Breast epithelium (tissue), 4 donors: ENCODE measurements around the gene CTDSP2. TPM values are rescaled to one million over a fixed set of nuclear protein-coding genes. Genes with fewer than 3 reads are reported as not detected.

Source experiments
- DNase-seq, 2 donors: peaks; one replicate each; pipeline ENCODE4 v3.0.0-alpha.2; 2019; ENCODE audit warnings: low spot score in 2 of 2
- H3K27ac ChIP-seq, 2 donors: fragments of 200-600 bp; sonication (generic) in 1 of 2; one replicate each; pipeline ENCODE4 v1.5.1; 2016 to 2019; ENCODE audit warnings: mild to moderate bottlenecking in 1 of 2
- H3K27me3 ChIP-seq, 2 donors: fragments of 200-600 bp; sonication (generic) in 1 of 2; one replicate each; pipeline versions ENCODE4 v1.5.1 to v1.6.0; 2017 to 2019; ENCODE audit warnings: control low read depth in 1 of 2, mild to moderate bottlenecking in 1 of 2
- H3K36me3 ChIP-seq: fragments of 200-600 bp; one replicate; pipeline ENCODE4 v1.5.1; 2019
- H3K4me1 ChIP-seq, 2 donors: fragments of 200-600 bp; sonication (generic); one replicate each; pipeline ENCODE4 v1.5.1; 2016 to 2019; ENCODE audit warnings: control low read depth in 1 of 2
- H3K4me3 ChIP-seq, 3 donors: fragments of 200-600 bp; sonication (generic); 1 replicate in 2 of 3; 2 replicates in 1 of 3; pipeline ENCODE4 v1.5.1; 2016 to 2019; ENCODE audit warnings: mild to moderate bottlenecking in 3 of 3, moderate library complexity in 2 of 3
- H3K9me3 ChIP-seq, 2 donors: fragments of 200-600 bp; sonication (generic) in 1 of 2; one replicate each; pipeline ENCODE4 v1.5.1; 2016 to 2019; ENCODE audit warnings: control low read depth in 1 of 2
- POLR2A ChIP-seq: fragments of 450-650 bp; IDR thresholded peaks from one replicate; pipeline ENCODE4 v1.6.1; 2016; ENCODE audit warnings: antibody characterized with exemption, mild to moderate bottlenecking, moderate library complexity
- POLR2AphosphoS5 ChIP-seq, 3 donors: sonication (generic); formaldehyde crosslinking; IDR thresholded peaks; one replicate each; pipeline ENCODE4 v1.6.1; 2017; ENCODE audit warnings: antibody characterized with exemption in 3 of 3
- intact Hi-C: fragments of 100-400 bp; cut with DNase I; formaldehyde crosslinking; loops from one replicate; pipeline ENCODE4 v1.15.1; 2023; ENCODE audit warnings: low total_unique reads
- total RNA-seq, 3 donors: library from RNA; depleted of rRNA; stranded (reverse); fragments of >200 nt; gene quantifications; one replicate each; pipeline ENCODE4 v1.1.0, GENCODE V29; 2016
- TF ChIP-seq, protein P1 (sequence below), 3 donors: fragments of 450-650 bp; IDR thresholded peaks; one replicate each; pipeline ENCODE4 v1.5.1; 2016 to 2017; ENCODE audit warnings: antibody characterized with exemption in 3 of 3, mild to moderate bottlenecking in 3 of 3, moderate library complexity in 3 of 3

The CTDSP2 gene
- total RNA-seq, 3 donors from 2014 or later, result 144 to 175 (median 167) TPM

GRCh38 chr12:57835366-57836288 is 10.9 kb downstream of the CTDSP2 start:
- Histone ChIP-seq H3K4me1 (peaks cover 30 to 74% of the 10 kb centered on the region in 2 donors), H3K27ac (peak overlapping the region; percentile 62 to 71), H3K9me3 (no peaks in the 10 kb centered on the region), H3K27me3 (no peaks in the 10 kb centered on the region), H3K36me3 (no peaks in the 10 kb centered on the region), H3K4me3 (peak overlapping the region in 2 of 3 donors; percentile 7 to 80)
- intact Hi-C loops, result loop anchor here (5.0 kb wide), 1 partner anchor 62 kb away; no protein-coding TSS in a partner anchor
- TF ChIP-seq POLR2AphosphoS5 (IDR thresholded peaks at IDR 0.05), result no peak
- TF ChIP-seq POLR2A, result no peak
- TF ChIP-seq, protein P1, sequence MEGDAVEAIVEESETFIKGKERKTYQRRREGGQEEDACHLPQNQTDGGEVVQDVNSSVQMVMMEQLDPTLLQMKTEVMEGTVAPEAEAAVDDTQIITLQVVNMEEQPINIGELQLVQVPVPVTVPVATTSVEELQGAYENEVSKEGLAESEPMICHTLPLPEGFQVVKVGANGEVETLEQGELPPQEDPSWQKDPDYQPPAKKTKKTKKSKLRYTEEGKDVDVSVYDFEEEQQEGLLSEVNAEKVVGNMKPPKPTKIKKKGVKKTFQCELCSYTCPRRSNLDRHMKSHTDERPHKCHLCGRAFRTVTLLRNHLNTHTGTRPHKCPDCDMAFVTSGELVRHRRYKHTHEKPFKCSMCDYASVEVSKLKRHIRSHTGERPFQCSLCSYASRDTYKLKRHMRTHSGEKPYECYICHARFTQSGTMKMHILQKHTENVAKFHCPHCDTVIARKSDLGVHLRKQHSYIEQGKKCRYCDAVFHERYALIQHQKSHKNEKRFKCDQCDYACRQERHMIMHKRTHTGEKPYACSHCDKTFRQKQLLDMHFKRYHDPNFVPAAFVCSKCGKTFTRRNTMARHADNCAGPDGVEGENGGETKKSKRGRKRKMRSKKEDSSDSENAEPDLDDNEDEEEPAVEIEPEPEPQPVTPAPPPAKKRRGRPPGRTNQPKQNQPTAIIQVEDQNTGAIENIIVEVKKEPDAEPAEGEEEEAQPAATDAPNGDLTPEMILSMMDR (IDR thresholded peaks at IDR 0.05), result no peak
- DNase-seq, result no peak

GRCh38 chr12:57834086-57834876 is 12.2 kb downstream of the CTDSP2 start:
- DNase-seq, result no peak
- Histone ChIP-seq H3K36me3 (no peaks in the 10 kb centered on the region), H3K27ac (peak overlapping the region; percentile 57 to 68), H3K4me3 (peak overlapping the region in 1 of 3 donors; percentile 20), H3K27me3 (no peaks in the 10 kb centered on the region), H3K9me3 (no peaks in the 10 kb centered on the region), H3K4me1 (peaks cover 18 to 60% of the 10 kb centered on the region in 2 donors)
- intact Hi-C loops, result no loop called here
- no peak for TF ChIP-seq POLR2A
- TF ChIP-seq, protein P1 (IDR thresholded peaks at IDR 0.05), result no peak
- no peak for TF ChIP-seq POLR2AphosphoS5 (IDR thresholded peaks at IDR 0.05)

- H3K36me3 ChIP-seq, result no peaks in the 10 kb centered on the region
- H3K27ac ChIP-seq, result peak overlapping the region; percentile 57 to 68
- H3K9me3 ChIP-seq, result no peaks in the 10 kb centered on the region
- DNase-seq, result no peak
- H3K4me3 ChIP-seq, result peak overlapping the region in 1 of 3 donors; percentile 6
- intact Hi-C loops, result no loop called here
- H3K4me1 ChIP-seq, result peaks cover 18 to 54% of the 10 kb centered on the region in 2 donors
- no peaks in the 10 kb centered on the region for H3K27me3 ChIP-seq
- no peak for TF ChIP-seq POLR2A
- no peak for TF ChIP-seq POLR2AphosphoS5 (IDR thresholded peaks at IDR 0.05)
- TF ChIP-seq, protein P1 (IDR thresholded peaks at IDR 0.05), result no peak
Observed at GRCh38 chr12:57833672-57834071, 12.9 kb downstream of the CTDSP2 start.

- Histone ChIP-seq H3K36me3 (peaks cover 1% of the 10 kb centered on the region), H3K27ac (peak overlapping the region; percentile 57 to 68), H3K4me3 (peak overlapping the region in 1 of 3 donors; percentile 6), H3K27me3 (no peaks in the 10 kb centered on the region), H3K9me3 (no peaks in the 10 kb centered on the region), H3K4me1 (peaks cover 13 to 47% of the 10 kb centered on the region in 2 donors)
- TF ChIP-seq, protein P1 (IDR thresholded peaks at IDR 0.05), result no peak
- TF ChIP-seq POLR2A (no peak), POLR2AphosphoS5 (IDR thresholded peaks at IDR 0.05) (no peak)
- DNase-seq, result no peak
- intact Hi-C loops, result no loop called here
Observed at GRCh38 chr12:57832966-57833365, 13.6 kb downstream of the CTDSP2 start.
